C4-2B (cell line): ENCODE results near the gene SYNDIG1.

Experiments used
- CTCF ChIP-seq: fragments of 450-650 bp; conservative IDR thresholded peaks from 2 replicates; pipeline ENCODE4 v1.5.1; 2017; ENCODE audit warnings: mild to moderate bottlenecking
- ZFX ChIP-seq: fragments of 450-650 bp; IDR thresholded peaks from 2 replicates; pipeline ENCODE4 v1.6.1; 2017

GRCh38 chr20:24455081-24455480 lies 14.3 kb upstream of the SYNDIG1 start:
- no peak for TF ChIP-seq ZFX
- TF ChIP-seq CTCF = no peak
